RWPE2 (cell line): Measurements from ENCODE around the gene FLNC.

Experiments
- ATAC-seq: fragments of 200-7000 bp; cut with Tn5 transposase; 3 replicates; pipeline ENCODE4 v1.9.1; 2021; ENCODE audit warnings: low read depth
- DNase-seq: peaks from one replicate; pipeline ENCODE4 v3.0.0-alpha.2; 2020; ENCODE audit warnings: low spot score
- H3K27ac ChIP-seq: fragments of 450-650 bp; 2 replicates; pipeline ENCODE4 v1.5.1; 2017; ENCODE audit warnings: mild to moderate bottlenecking; ENCODE audit not compliant: poor library complexity, severe bottlenecking
- H3K27me3 ChIP-seq: fragments of 250-450 bp; sonication (Bioruptor Pico); 2 replicates; pipeline ENCODE4 v1.5.1; 2021; ENCODE audit warnings: mild to moderate bottlenecking, moderate library complexity; ENCODE audit not compliant: insufficient read depth, poor library complexity, severe bottlenecking
- H3K36me3 ChIP-seq: fragments of 250-450 bp; sonication (Bioruptor Pico); 2 replicates; pipeline ENCODE4 v1.5.1; 2020; ENCODE audit warnings: low read depth, mild to moderate bottlenecking, moderate library complexity
- H3K4me1 ChIP-seq: fragments of 250-450 bp; sonication (Bioruptor Pico); 2 replicates; pipeline ENCODE4 v1.5.1; 2021; ENCODE audit warnings: mild to moderate bottlenecking, moderate library complexity; ENCODE audit not compliant: insufficient read depth, poor library complexity, severe bottlenecking
- H3K4me3 ChIP-seq: fragments of 250-450 bp; sonication (Bioruptor Pico); 2 replicates; pipeline ENCODE4 v1.5.1; 2021; ENCODE audit warnings: mild to moderate bottlenecking, moderate library complexity; ENCODE audit not compliant: severe bottlenecking
- H3K9me3 ChIP-seq: fragments of 250-450 bp; sonication (Bioruptor Pico); 2 replicates; pipeline ENCODE4 v1.5.1; 2021; ENCODE audit warnings: mild to moderate bottlenecking, moderate library complexity; ENCODE audit not compliant: severe bottlenecking
- CTCF ChIP-seq: fragments of 450-650 bp; IDR thresholded peaks from one replicate; pipeline ENCODE4 v1.5.1; 2017; ENCODE audit warnings: mild to moderate bottlenecking, moderate library complexity; ENCODE audit not compliant: poor library complexity, severe bottlenecking

Gene FLNC

GRCh38 chr7:128887169-128888038 lies 57.2 kb downstream of the FLNC start:
- Histone ChIP-seq H3K27ac (no peak overlapping the region), H3K27me3 (no peaks in the 10 kb centered on the region), H3K9me3 (no peaks in the 10 kb centered on the region), H3K4me1 (peaks cover 19% of the 10 kb centered on the region), H3K4me3 (no peak overlapping the region), H3K36me3 (no peaks in the 10 kb centered on the region)
- no peak for ATAC-seq
- peak; percentile 37 for DNase-seq
- TF ChIP-seq CTCF: no peak

- no peak for ATAC-seq
- Histone ChIP-seq H3K27me3 (no peaks in the 10 kb centered on the region), H3K36me3 (no peaks in the 10 kb centered on the region), H3K9me3 (no peaks in the 10 kb centered on the region), H3K27ac (peak overlapping the region; percentile 59), H3K4me3 (no peak overlapping the region), H3K4me1 (peaks cover 26% of the 10 kb centered on the region)
- TF ChIP-seq CTCF: no peak
- peak; percentile 4 for DNase-seq
Observed at GRCh38 chr7:128888039-128888755, 58.0 kb downstream of the FLNC start.

DNA sequence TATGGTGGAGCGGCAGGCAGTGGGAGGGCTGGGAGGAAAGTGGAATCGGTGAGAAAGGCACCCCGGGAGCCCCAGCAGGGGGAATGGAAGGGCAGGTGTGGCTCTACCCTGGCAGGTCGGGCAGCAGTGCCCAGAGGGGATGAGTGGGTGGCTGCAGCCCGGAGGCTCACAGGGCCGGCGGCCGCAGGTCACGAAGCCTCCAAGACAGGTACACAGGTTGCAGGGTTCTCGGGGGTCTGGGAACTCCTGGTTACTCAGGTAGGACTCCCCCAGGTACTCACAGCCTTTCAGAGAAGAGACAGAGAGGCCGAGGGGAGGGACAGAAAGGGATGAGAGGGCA lies 58.5 kb downstream of the FLNC start:
- TF ChIP-seq CTCF: no peak
- no peaks in the 10 kb centered on the region for H3K36me3 ChIP-seq
- H3K4me1 ChIP-seq: peaks cover 30% of the 10 kb centered on the region
- ATAC-seq (no peak), DNase-seq (peak; percentile 50)
- no peaks in the 10 kb centered on the region for H3K27me3 ChIP-seq
- no peaks in the 10 kb centered on the region for H3K9me3 ChIP-seq
- no peak overlapping the region for H3K4me3 ChIP-seq
- peak overlapping the region; percentile 59 for H3K27ac ChIP-seq

GRCh38 chr7:128889121-128889520 lies 58.9 kb downstream of the FLNC start:
- no peak for TF ChIP-seq CTCF
- DNase-seq: no peak
- Histone ChIP-seq H3K36me3 (no peaks in the 10 kb centered on the region), H3K4me1 (peaks cover 32% of the 10 kb centered on the region), H3K27ac (peak overlapping the region; percentile 59), H3K4me3 (no peak overlapping the region), H3K27me3 (no peaks in the 10 kb centered on the region), H3K9me3 (no peaks in the 10 kb centered on the region)
- peak; percentile 11; the same call in 1 of the 3 replicates for ATAC-seq
